ENCODE results near the gene NCR2. TPM values are rescaled to one million over a fixed set of nuclear protein-coding genes. Genes with fewer than 3 reads are reported as not detected.

NCR2 gene
- total RNA-seq, 1 experiment from 2014 or later = not detected

DNA sequence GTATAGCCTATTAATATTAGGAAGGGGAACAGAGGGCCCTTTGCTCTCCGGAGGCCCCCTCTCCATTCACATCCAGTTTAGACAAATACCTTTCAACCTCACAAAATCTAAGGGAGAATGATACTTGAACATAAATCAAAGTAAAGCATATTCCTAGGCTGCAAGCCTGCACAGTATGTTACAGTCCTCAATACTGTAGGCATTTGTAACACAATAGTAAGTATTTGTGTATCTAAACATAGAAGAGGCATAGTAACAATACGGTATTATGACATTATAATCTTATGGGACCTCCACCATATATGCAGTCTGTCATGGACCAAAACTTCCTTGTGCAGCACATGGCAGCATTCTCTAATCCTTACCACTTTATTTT is 46.7 kb upstream of the NCR2 start:
- Histone ChIP-seq H3K4me1 (ENCODE audit: insufficient read depth, low read length, poor library complexity, severe bottlenecking) (no peaks in the 10 kb centered on the region), H3K4me3 (ENCODE audit: low read depth, low read length, poor library complexity, severe bottlenecking) (no peak overlapping the region), H3K9me3 (ENCODE audit: low read depth, low read length, poor library complexity, severe bottlenecking) (no peaks in the 10 kb centered on the region), H3K27ac (ENCODE audit: low read depth, low read length, poor library complexity, severe bottlenecking) (no peak overlapping the region), H3K27me3 (replicated peaks; ENCODE audit: insufficient read depth, low read depth, low read length, poor library complexity) (no peaks in the 10 kb centered on the region), H3K36me3 (ENCODE audit: insufficient read depth, low read length, poor library complexity, severe bottlenecking) (no peaks in the 10 kb centered on the region)
- ChIA-PET CTCF (no interaction called here), POLR2A (ENCODE audit: low non-redundant PET) (no interaction called here)
- no peak for DNase-seq (ENCODE audit: low spot score)
- no peak for TF ChIP-seq EZH2 (IDR thresholded peaks at IDR 0.05; ENCODE audit: borderline replicate concordance, low read depth, low read length, poor library complexity, severe bottlenecking)
- TF ChIP-seq, protein P1, sequence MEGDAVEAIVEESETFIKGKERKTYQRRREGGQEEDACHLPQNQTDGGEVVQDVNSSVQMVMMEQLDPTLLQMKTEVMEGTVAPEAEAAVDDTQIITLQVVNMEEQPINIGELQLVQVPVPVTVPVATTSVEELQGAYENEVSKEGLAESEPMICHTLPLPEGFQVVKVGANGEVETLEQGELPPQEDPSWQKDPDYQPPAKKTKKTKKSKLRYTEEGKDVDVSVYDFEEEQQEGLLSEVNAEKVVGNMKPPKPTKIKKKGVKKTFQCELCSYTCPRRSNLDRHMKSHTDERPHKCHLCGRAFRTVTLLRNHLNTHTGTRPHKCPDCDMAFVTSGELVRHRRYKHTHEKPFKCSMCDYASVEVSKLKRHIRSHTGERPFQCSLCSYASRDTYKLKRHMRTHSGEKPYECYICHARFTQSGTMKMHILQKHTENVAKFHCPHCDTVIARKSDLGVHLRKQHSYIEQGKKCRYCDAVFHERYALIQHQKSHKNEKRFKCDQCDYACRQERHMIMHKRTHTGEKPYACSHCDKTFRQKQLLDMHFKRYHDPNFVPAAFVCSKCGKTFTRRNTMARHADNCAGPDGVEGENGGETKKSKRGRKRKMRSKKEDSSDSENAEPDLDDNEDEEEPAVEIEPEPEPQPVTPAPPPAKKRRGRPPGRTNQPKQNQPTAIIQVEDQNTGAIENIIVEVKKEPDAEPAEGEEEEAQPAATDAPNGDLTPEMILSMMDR (conservative IDR thresholded peaks at IDR 0.05; ENCODE audit: low read depth, low read length) = no peak
- no TSS peak for BruUV-seq (replicated peaks)
- intact Hi-C loops (cut with micrococcal nuclease; ENCODE audit: unreplicated experiment) = no loop called here

DNA sequence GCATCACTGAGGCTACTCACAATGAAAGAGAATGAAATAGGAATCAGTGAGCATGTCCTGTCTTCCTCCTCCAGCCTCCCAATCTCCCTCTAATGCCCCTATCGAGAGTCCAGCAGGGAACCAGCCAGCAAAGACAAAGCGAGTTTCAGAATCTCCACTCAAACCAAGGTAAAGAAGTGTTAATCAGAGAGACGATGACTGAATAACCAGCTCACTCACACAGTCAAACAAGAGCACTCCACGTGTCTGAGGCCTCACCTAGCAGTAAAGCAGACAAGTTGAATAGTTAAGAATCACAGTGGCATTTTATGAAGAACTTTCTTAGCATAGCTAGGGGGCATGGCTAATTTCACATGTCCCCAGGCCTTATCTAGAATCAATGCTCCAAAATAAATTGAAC is 45.6 kb upstream of the NCR2 start:
- DNase-seq (ENCODE audit: low spot score) = no peak
- ChIA-PET POLR2A (ENCODE audit: low non-redundant PET) (no interaction called here), CTCF (no interaction called here)
- TF ChIP-seq, protein P1 (conservative IDR thresholded peaks at IDR 0.05; ENCODE audit: low read depth, low read length) = no peak
- TF ChIP-seq EZH2 (IDR thresholded peaks at IDR 0.05; ENCODE audit: borderline replicate concordance, low read depth, low read length, poor library complexity, severe bottlenecking) = no peak
- H3K9me3 ChIP-seq (ENCODE audit: low read depth, low read length, poor library complexity, severe bottlenecking) = no peaks in the 10 kb centered on the region
- H3K27me3 ChIP-seq (replicated peaks; ENCODE audit: insufficient read depth, low read depth, low read length, poor library complexity) = no peaks in the 10 kb centered on the region
- H3K27ac ChIP-seq (ENCODE audit: low read depth, low read length, poor library complexity, severe bottlenecking) = no peak overlapping the region
- no peaks in the 10 kb centered on the region for H3K4me1 ChIP-seq (ENCODE audit: insufficient read depth, low read length, poor library complexity, severe bottlenecking)
- intact Hi-C loops (cut with micrococcal nuclease; ENCODE audit: unreplicated experiment) = no loop called here
- no peak overlapping the region for H3K4me3 ChIP-seq (ENCODE audit: low read depth, low read length, poor library complexity, severe bottlenecking)
- BruUV-seq (replicated peaks) = no TSS peak
- no peaks in the 10 kb centered on the region for H3K36me3 ChIP-seq (ENCODE audit: insufficient read depth, low read length, poor library complexity, severe bottlenecking)

GRCh38 chr6:41291717-41292116 is 43.7 kb upstream of the NCR2 start:
- Histone ChIP-seq H3K27me3 (replicated peaks; ENCODE audit: insufficient read depth, low read depth, low read length, poor library complexity) (no peaks in the 10 kb centered on the region), H3K4me3 (ENCODE audit: low read depth, low read length, poor library complexity, severe bottlenecking) (no peak overlapping the region), H3K9me3 (ENCODE audit: low read depth, low read length, poor library complexity, severe bottlenecking) (no peaks in the 10 kb centered on the region), H3K4me1 (ENCODE audit: insufficient read depth, low read length, poor library complexity, severe bottlenecking) (no peaks in the 10 kb centered on the region), H3K27ac (ENCODE audit: low read depth, low read length, poor library complexity, severe bottlenecking) (no peak overlapping the region), H3K36me3 (ENCODE audit: insufficient read depth, low read length, poor library complexity, severe bottlenecking) (no peaks in the 10 kb centered on the region)
- CTCF ChIA-PET = no interaction called here
- POLR2A ChIA-PET (ENCODE audit: low non-redundant PET) = no interaction called here
- no peak for DNase-seq (ENCODE audit: low spot score)
- BruUV-seq (replicated peaks) = no TSS peak
- intact Hi-C loops (cut with micrococcal nuclease; ENCODE audit: unreplicated experiment) = no loop called here
- no peak for TF ChIP-seq EZH2 (IDR thresholded peaks at IDR 0.05; ENCODE audit: borderline replicate concordance, low read depth, low read length, poor library complexity, severe bottlenecking)
- TF ChIP-seq, protein P1 (conservative IDR thresholded peaks at IDR 0.05; ENCODE audit: low read depth, low read length) = no peak

Measured in A673 (cell line).